KOPT-K1 (cell line): ENCODE results near the gene IPPK.

ENCODE experiments used
- H3K27ac ChIP-seq: fragments of 200-600 bp; sonication (generic); 2 replicates; pipeline ENCODE4 v1.5.1; 2016; ENCODE audit warnings: antibody characterized with exemption, mild to moderate bottlenecking, low read depth, low read length; ENCODE audit not compliant: poor library complexity, severe bottlenecking
- H3K36me3 ChIP-seq: fragments of 200-600 bp; sonication (generic); 2 replicates; pipeline ENCODE4 v1.5.1; 2017; ENCODE audit warnings: antibody characterized with exemption, mild to moderate bottlenecking, low read length, moderate library complexity; ENCODE audit not compliant: insufficient read depth
- H3K9me3 ChIP-seq: fragments of 200-600 bp; sonication (generic); 2 replicates; pipeline ENCODE4 v1.5.1; 2017; ENCODE audit warnings: antibody characterized with exemption, low read length, mild to moderate bottlenecking; ENCODE audit not compliant: insufficient read depth, poor library complexity, severe bottlenecking

The IPPK gene

GRCh38 chr9:92709954-92710353, 40.0 kb upstream of the IPPK start:
- Histone ChIP-seq H3K9me3 (no peaks in the 10 kb centered on the region), H3K27ac (no peak overlapping the region), H3K36me3 (peaks cover 57% of the 10 kb centered on the region)

- Histone ChIP-seq H3K27ac (no peak overlapping the region), H3K9me3 (no peaks in the 10 kb centered on the region), H3K36me3 (peaks cover 50% of the 10 kb centered on the region)
Measured at GRCh38 chr9:92709240-92709639, 39.3 kb upstream of the IPPK start.

GRCh38 chr9:92707530-92707929, 37.6 kb upstream of the IPPK start:
- Histone ChIP-seq H3K36me3 (peaks cover 33% of the 10 kb centered on the region), H3K9me3 (no peaks in the 10 kb centered on the region), H3K27ac (no peak overlapping the region)

GRCh38 chr9:92706218-92706940, 36.4 kb upstream of the IPPK start:
- H3K9me3 ChIP-seq, result no peaks in the 10 kb centered on the region
- H3K36me3 ChIP-seq, result peaks cover 23% of the 10 kb centered on the region; the same call in 1 of the 2 replicates
- H3K27ac ChIP-seq, result no peak overlapping the region

GRCh38 chr9:92704528-92704927, 34.6 kb upstream of the IPPK start:
- Histone ChIP-seq H3K9me3 (no peaks in the 10 kb centered on the region), H3K27ac (no peak overlapping the region)

GRCh38 chr9:92696619-92697018, 26.7 kb upstream of the IPPK start:
- Histone ChIP-seq H3K9me3 (peaks cover 16% of the 10 kb centered on the region), H3K27ac (no peak overlapping the region)

More at GRCh38 chr9:92704528-92704927, 34.6 kb upstream of the IPPK start:
- H3K36me3 ChIP-seq, result 0 out of 2 replicates have a peak, but pooled peaks cover 4% of the 10 kb centered on the region

GRCh38 chr9:92686954-92687353, 17.0 kb upstream of the IPPK start:
- Histone ChIP-seq H3K27ac (no peak overlapping the region), H3K36me3 (no peaks in the 10 kb centered on the region), H3K9me3 (peaks cover 4% of the 10 kb centered on the region)

More at GRCh38 chr9:92696619-92697018, 26.7 kb upstream of the IPPK start:
- no peaks in the 10 kb centered on the region for H3K36me3 ChIP-seq

GRCh38 chr9:92685022-92685421, 15.1 kb upstream of the IPPK start:
- H3K27ac ChIP-seq, result no peak overlapping the region
- no peaks in the 10 kb centered on the region for H3K9me3 ChIP-seq
- no peaks in the 10 kb centered on the region for H3K36me3 ChIP-seq

- no peaks in the 10 kb centered on the region for H3K36me3 ChIP-seq
- H3K27ac ChIP-seq, result no peak overlapping the region
- no peaks in the 10 kb centered on the region for H3K9me3 ChIP-seq
Measured at GRCh38 chr9:92682269-92682668, 12.3 kb upstream of the IPPK start.

- H3K9me3 ChIP-seq, result no peaks in the 10 kb centered on the region
- no peak overlapping the region for H3K27ac ChIP-seq
- H3K36me3 ChIP-seq, result no peaks in the 10 kb centered on the region
Measured at GRCh38 chr9:92680166-92681119, 10.5 kb upstream of the IPPK start.

GRCh38 chr9:92679413-92680165, 9.7 kb upstream of the IPPK start:
- Histone ChIP-seq H3K27ac (no peak overlapping the region), H3K36me3 (no peaks in the 10 kb centered on the region), H3K9me3 (no peaks in the 10 kb centered on the region)

- H3K36me3 ChIP-seq, result peaks cover 11% of the 10 kb centered on the region; the same call in 1 of the 2 replicates
- H3K9me3 ChIP-seq, result no peaks in the 10 kb centered on the region
- H3K27ac ChIP-seq, result peak overlapping the region; percentile 18
Measured at GRCh38 chr9:92671323-92671722, 1.4 kb upstream of the IPPK start.

GRCh38 chr9:92669527-92669889, 423 bp downstream of the IPPK start:
- Histone ChIP-seq H3K36me3 (peaks cover 13% of the 10 kb centered on the region; the same call in 1 of the 2 replicates), H3K27ac (peak overlapping the region; percentile 95), H3K9me3 (no peaks in the 10 kb centered on the region)

- Histone ChIP-seq H3K36me3 (peaks cover 13% of the 10 kb centered on the region; the same call in 1 of the 2 replicates), H3K9me3 (no peaks in the 10 kb centered on the region), H3K27ac (peak overlapping the region; percentile 95)
Measured at GRCh38 chr9:92668746-92669526, 995 bp downstream of the IPPK start.
